Activated CD8-positive, alpha-beta memory T cell treated with anti-CD3 and anti-CD28 coated beads, Interleukin-2, amount 10 ng/mL, durations not matched to agents 7 days and 5 days (primary cell): Measurements from ENCODE around the gene PRDM15. TPM values are rescaled to one million over a fixed set of nuclear protein-coding genes. Genes with fewer than 3 reads are reported as not detected.

ENCODE experiments used
- ATAC-seq: fragments of 150-1000 bp; cut with Tn5 transposase; one replicate; pipeline ENCODE4 v1.10.0; 2021; ENCODE audit warnings: moderate library complexity
- CTCF ChIA-PET: fragments of 350-600 bp; sonication (Branson Sonifier 250); formaldehyde crosslinking; loops from one replicate; lab custom pipeline; 2021; ENCODE audit warnings: antibody characterized with exemption; lab: Charles Lee
- DNase-seq: peaks from one replicate; pipeline ENCODE4 v3.0.0-alpha.2; 2020
- H3K27ac Mint-ChIP-seq: one replicate; pipeline ENCODE4 v1.8.0; 2021; ENCODE audit warnings: mild to moderate bottlenecking, mixed read lengths
- H3K27me3 Mint-ChIP-seq: one replicate; pipeline ENCODE4 v1.8.0; 2021; ENCODE audit warnings: mixed read lengths
- H3K36me3 Mint-ChIP-seq: one replicate; pipeline ENCODE4 v1.8.0; 2021; ENCODE audit warnings: mild to moderate bottlenecking, mixed read lengths
- H3K4me1 Mint-ChIP-seq: one replicate; pipeline ENCODE4 v1.8.0; 2021; ENCODE audit warnings: mixed read lengths
- H3K4me3 Mint-ChIP-seq: one replicate; pipeline ENCODE4 v1.8.0; 2021; ENCODE audit warnings: mild to moderate bottlenecking, moderate library complexity, mixed read lengths
- H3K9me3 Mint-ChIP-seq: one replicate; pipeline ENCODE4 v1.8.0; 2022; ENCODE audit warnings: low read depth, mixed read lengths
- total RNA-seq, 2 experiments: library from RNA; stranded (reverse); gene quantifications; one replicate each; pipeline ENCODE4 v1.2.3, GENCODE V29; 2021

PRDM15 gene
- total RNA-seq: 10 to 100 TPM; 10.8 to 13.4 TPM

- Mint-ChIP-seq H3K9me3 (no peaks in the 10 kb centered on the region), H3K27me3 (peaks cover 2% of the 10 kb centered on the region), H3K4me3 (peak within 1 kb of the TSS; percentile 80), H3K4me1 (peaks cover 22% of the 10 kb centered on the region), H3K27ac (peak within 1 kb of the TSS; percentile 86), H3K36me3 (no peaks in the 10 kb centered on the region)
- DNase-seq: peak; percentile 87
- CTCF ChIA-PET: interaction anchor here (0.9 to 2.0 kb wide), 7 partner anchors 14 to 239 kb away, joined by 3 to 8 read pairs (median 6); no protein-coding TSS in a partner anchor
- peak; percentile 86 for ATAC-seq
Measured at GRCh38 chr21:41879190-41879998, at the start of gene PRDM15. Gene PRDM15, minus strand, starts transcription at chr21:41879344. Its CDS starts 18,981 bp downstream, at chr21:41860363.

- H3K4me1 Mint-ChIP-seq: peaks cover 46% of the 10 kb centered on the region
- H3K27ac Mint-ChIP-seq: no peak overlapping the region
Measured at GRCh38 chr21:41928621-41929220, 49.6 kb upstream of the PRDM15 start.

GRCh38 chr21:41927727-41928409, 48.7 kb upstream of the PRDM15 start:
- CTCF ChIA-PET: no interaction called here
- Mint-ChIP-seq H3K27ac (peak overlapping the region; percentile 24), H3K9me3 (no peaks in the 10 kb centered on the region), H3K27me3 (peaks cover 7% of the 10 kb centered on the region), H3K4me3 (no peak overlapping the region), H3K36me3 (peaks cover 3% of the 10 kb centered on the region), H3K4me1 (peaks cover 53% of the 10 kb centered on the region)
- no peak for ATAC-seq
- DNase-seq: no peak

More at GRCh38 chr21:41928621-41929220, 49.6 kb upstream of the PRDM15 start:
- Mint-ChIP-seq H3K4me3 (no peak overlapping the region), H3K27me3 (peaks cover 16% of the 10 kb centered on the region), H3K9me3 (no peaks in the 10 kb centered on the region), H3K36me3 (no peaks in the 10 kb centered on the region)
- ATAC-seq: no peak
- CTCF ChIA-PET: interaction anchor here (0.7 kb wide), 1 partner anchor 263 kb away, joined by 3 read pairs; no protein-coding TSS in a partner anchor
- no peak for DNase-seq

GRCh38 chr21:41926807-41927171, 47.6 kb upstream of the PRDM15 start:
- ATAC-seq (peak; percentile 37), DNase-seq (no peak)
- CTCF ChIA-PET: interaction anchor here (0.7 to 3.1 kb wide), 8 partner anchors 13 to 191 kb away, joined by 3 to 17 read pairs (median 3); partner anchors contain the start of gene PRDM15
- Mint-ChIP-seq H3K9me3 (no peaks in the 10 kb centered on the region), H3K4me3 (peak overlapping the region; percentile 92), H3K36me3 (peaks cover 3% of the 10 kb centered on the region), H3K27ac (peak overlapping the region; percentile 97), H3K4me1 (peaks cover 55% of the 10 kb centered on the region), H3K27me3 (peaks cover 3% of the 10 kb centered on the region)

- peaks cover 3% of the 10 kb centered on the region for H3K27me3 Mint-ChIP-seq
- H3K27ac Mint-ChIP-seq: peak overlapping the region; percentile 97
- DNase-seq (peak; percentile 51), ATAC-seq (peak; percentile 93)
- H3K4me3 Mint-ChIP-seq: peak overlapping the region; percentile 92
- peaks cover 58% of the 10 kb centered on the region for H3K4me1 Mint-ChIP-seq
- H3K9me3 Mint-ChIP-seq: no peaks in the 10 kb centered on the region
- peaks cover 3% of the 10 kb centered on the region for H3K36me3 Mint-ChIP-seq
- CTCF ChIA-PET: interaction anchor here (0.5 to 3.1 kb wide), 10 partner anchors 12 to 191 kb away, joined by 3 to 17 read pairs (median 3); partner anchors contain the start of gene PRDM15
Measured at GRCh38 chr21:41926117-41926806, 47.1 kb upstream of the PRDM15 start.

GRCh38 chr21:41925767-41926116, 46.6 kb upstream of the PRDM15 start:
- DNase-seq (no peak), ATAC-seq (no peak)
- Mint-ChIP-seq H3K36me3 (peaks cover 3% of the 10 kb centered on the region), H3K9me3 (no peaks in the 10 kb centered on the region), H3K4me1 (peaks cover 58% of the 10 kb centered on the region), H3K27me3 (peaks cover 3% of the 10 kb centered on the region), H3K27ac (peak overlapping the region; percentile 97), H3K4me3 (peak overlapping the region; percentile 92)
- CTCF ChIA-PET: interaction anchor here (0.5 to 3.1 kb wide), 9 partner anchors 23 to 192 kb away, joined by 3 to 17 read pairs (median 3); partner anchors contain the start of gene PRDM15

GRCh38 chr21:41924368-41924754, 45.2 kb upstream of the PRDM15 start:
- Mint-ChIP-seq H3K4me3 (peak overlapping the region; percentile 30), H3K27me3 (no peaks in the 10 kb centered on the region), H3K36me3 (peaks cover 3% of the 10 kb centered on the region), H3K27ac (no peak overlapping the region), H3K9me3 (no peaks in the 10 kb centered on the region), H3K4me1 (peaks cover 55% of the 10 kb centered on the region)
- DNase-seq: no peak
- no peak for ATAC-seq
- CTCF ChIA-PET: interaction anchor here (2.1 to 3.1 kb wide), 2 partner anchors 45 to 193 kb away, joined by 8 to 17 read pairs; partner anchors contain the start of gene PRDM15

- Mint-ChIP-seq H3K27me3 (no peaks in the 10 kb centered on the region), H3K36me3 (peaks cover 3% of the 10 kb centered on the region), H3K9me3 (no peaks in the 10 kb centered on the region), H3K4me3 (peak overlapping the region; percentile 15), H3K27ac (no peak overlapping the region), H3K4me1 (peaks cover 52% of the 10 kb centered on the region)
- ATAC-seq (peak; percentile 52), DNase-seq (no peak)
- CTCF ChIA-PET: interaction anchor here (0.6 to 3.1 kb wide), 4 partner anchors 24 to 194 kb away, joined by 3 to 17 read pairs (median 6); partner anchors contain the start of gene PRDM15
Measured at GRCh38 chr21:41923631-41924367, 44.7 kb upstream of the PRDM15 start.

GRCh38 chr21:41923186-41923585, 44.0 kb upstream of the PRDM15 start:
- peaks cover 3% of the 10 kb centered on the region for H3K36me3 Mint-ChIP-seq
- DNase-seq (no peak), ATAC-seq (no peak)
- H3K9me3 Mint-ChIP-seq: no peaks in the 10 kb centered on the region
- no peak overlapping the region for H3K27ac Mint-ChIP-seq
- peak overlapping the region; percentile 15 for H3K4me3 Mint-ChIP-seq
- H3K4me1 Mint-ChIP-seq: peaks cover 48% of the 10 kb centered on the region
- H3K27me3 Mint-ChIP-seq: no peaks in the 10 kb centered on the region
- CTCF ChIA-PET: interaction anchor here (0.6 to 1.2 kb wide), 4 partner anchors 24 to 194 kb away, joined by 3 to 6 read pairs (median 4); no protein-coding TSS in a partner anchor

- Mint-ChIP-seq H3K27ac (no peak overlapping the region), H3K27me3 (no peaks in the 10 kb centered on the region), H3K4me3 (no peak overlapping the region), H3K36me3 (peaks cover 5% of the 10 kb centered on the region), H3K4me1 (peaks cover 32% of the 10 kb centered on the region), H3K9me3 (no peaks in the 10 kb centered on the region)
- CTCF ChIA-PET: no interaction called here
- DNase-seq: no peak
- no peak for ATAC-seq
Measured at GRCh38 chr21:41921021-41921420, 41.9 kb upstream of the PRDM15 start.

- H3K36me3 Mint-ChIP-seq: peaks cover 6% of the 10 kb centered on the region
- peaks cover 26% of the 10 kb centered on the region for H3K4me1 Mint-ChIP-seq
- H3K27me3 Mint-ChIP-seq: no peaks in the 10 kb centered on the region
- no peaks in the 10 kb centered on the region for H3K9me3 Mint-ChIP-seq
- DNase-seq (no peak), ATAC-seq (no peak)
- CTCF ChIA-PET: no interaction called here
- no peak overlapping the region for H3K4me3 Mint-ChIP-seq
- H3K27ac Mint-ChIP-seq: no peak overlapping the region
Measured at GRCh38 chr21:41920476-41920875, 41.3 kb upstream of the PRDM15 start.
